BE2C (cell line): ENCODE data around the gene AKR1C8. TPM values are rescaled to one million over a fixed set of nuclear protein-coding genes. Genes with fewer than 3 reads are reported as not detected.
A peak's percentile ranks its signal among the peaks of the same experiment; 100 is the strongest.
"Not testable (repeated sequence)": the region's sequence is repeated elsewhere in the genome, so short reads cannot be mapped to it uniquely, and the experiment has no call there.

Experiments
- DNase-seq: peaks from one replicate; pipeline ENCODE4 v3.0.0-alpha.2; 2020
- H3K27me3 ChIP-seq: fragments of 250-450 bp; sonication (Bioruptor Pico); 2 replicates; pipeline ENCODE4 v1.5.1; 2020; ENCODE audit warnings: mild to moderate bottlenecking
- H3K36me3 ChIP-seq: fragments of 250-450 bp; sonication (Bioruptor Pico); 2 replicates; pipeline ENCODE4 v1.5.1; 2020; ENCODE audit warnings: mild to moderate bottlenecking
- H3K4me1 ChIP-seq: fragments of 250-450 bp; sonication (Bioruptor Pico); 2 replicates; pipeline ENCODE4 v1.5.1; 2020
- H3K4me3 ChIP-seq: 2 replicates; pipeline ENCODE4 v1.5.1; 2011; ENCODE audit warnings: low read depth, low read length
- H3K9me3 ChIP-seq: fragments of 250-450 bp; sonication (Bioruptor Pico); 2 replicates; pipeline ENCODE4 v1.5.1; 2020
- CTCF ChIP-seq: IDR thresholded peaks from 2 replicates; pipeline ENCODE4 v1.5.1; 2012; ENCODE audit warnings: mild to moderate bottlenecking, low read depth, low read length
- polyA plus RNA-seq: library from polyadenylated mRNA; unstranded; fragments of >200 nt; gene quantifications from one replicate; pipeline ENCODE4 v1.2.1, GENCODE V29; 2012; ENCODE audit warnings: low read depth, missing spikeins; ENCODE audit not compliant: insufficient read length, insufficient read depth

Gene AKR1C8
- not detected for polyA plus RNA-seq

DNA sequence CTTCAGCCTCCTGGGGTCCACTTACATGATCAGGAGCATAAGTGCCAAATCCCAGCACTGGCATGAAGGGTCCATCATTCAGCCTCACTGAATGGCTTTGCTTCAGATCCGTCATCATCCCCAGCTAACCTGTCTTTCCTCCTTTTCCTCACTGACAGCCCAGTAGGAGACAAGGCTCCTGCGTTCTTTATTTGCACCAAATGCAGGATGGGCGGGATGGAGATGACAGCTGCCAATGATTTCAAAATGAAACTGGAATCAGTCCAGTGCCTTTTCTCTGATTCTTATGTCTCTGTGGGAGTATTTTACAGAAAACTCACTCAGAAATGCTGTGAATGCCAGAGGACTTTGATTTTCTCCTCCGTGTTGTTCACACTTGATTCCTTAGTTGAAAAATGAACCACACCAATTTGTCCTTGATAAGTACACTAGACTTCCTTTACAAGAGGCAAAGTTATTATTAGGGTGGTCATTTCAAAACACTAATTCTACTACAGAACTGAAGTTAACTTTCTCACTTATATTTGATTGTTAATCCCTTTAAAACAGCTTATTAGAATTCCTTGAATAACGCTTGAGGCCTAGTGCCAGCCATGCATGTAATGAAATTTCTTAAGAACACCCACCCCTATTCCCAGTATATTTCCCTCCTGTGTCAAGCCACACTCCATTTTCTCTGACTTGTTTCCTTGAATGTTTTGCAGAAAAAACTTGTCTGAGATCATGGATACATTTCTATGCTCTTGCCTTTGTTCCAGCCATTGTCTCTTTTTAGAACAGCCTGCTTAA, at the start of gene AKR1C8:
AKR1C8 (minus strand) TSS at position 164 of the 789 bp plus-strand sequence; CDS start at position 118, 46 bp downstream.
- no peak for DNase-seq
- Histone ChIP-seq H3K36me3 (no peaks in the 10 kb centered on the region), H3K9me3 (no peaks in the 10 kb centered on the region), H3K27me3 (no peaks in the 10 kb centered on the region), H3K4me1 (no peaks in the 10 kb centered on the region), H3K4me3 (no peak within 1 kb of the TSS)
- no peak for TF ChIP-seq CTCF

DNA sequence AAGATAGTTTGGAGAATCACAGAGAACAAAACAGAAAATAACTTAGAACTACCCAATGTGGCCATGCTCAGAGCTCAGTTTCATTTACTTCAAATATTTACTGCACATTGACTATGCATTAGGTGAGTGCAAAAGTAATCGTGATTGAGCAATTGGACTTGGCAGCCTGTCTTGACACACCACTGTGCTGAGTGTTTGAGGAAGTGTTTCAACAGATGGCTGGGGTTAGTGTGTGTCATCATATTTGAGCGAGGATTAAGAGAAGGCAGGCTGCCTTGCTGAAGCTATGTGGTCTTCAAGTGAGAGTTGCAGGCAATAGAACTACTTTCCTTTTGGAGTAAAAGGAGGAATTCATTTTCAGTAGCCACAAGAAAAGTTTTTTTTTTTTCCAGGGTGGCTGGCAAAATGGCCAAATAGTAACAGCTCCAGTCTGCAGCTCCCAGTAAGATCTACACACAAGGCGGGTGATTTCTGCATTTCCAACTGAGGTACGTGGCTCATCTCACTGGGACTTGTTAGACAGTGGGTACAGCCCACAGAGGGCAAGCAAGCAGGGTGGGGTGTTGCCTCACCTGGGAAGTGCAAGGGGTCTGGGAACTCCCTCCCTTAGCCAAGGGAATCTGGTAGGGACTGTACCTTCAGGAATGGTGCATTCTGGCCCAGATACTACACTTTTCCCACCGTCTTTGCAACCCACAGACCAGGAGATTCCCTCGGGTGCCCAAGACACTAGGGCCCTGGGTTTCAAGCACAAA, 49.3 kb upstream of the AKR1C8 start:
- Histone ChIP-seq H3K9me3 (no peaks in the 10 kb centered on the region), H3K36me3 (no peaks in the 10 kb centered on the region), H3K4me1 (no peaks in the 10 kb centered on the region), H3K4me3 (no peak overlapping the region), H3K27me3 (no peaks in the 10 kb centered on the region)
- DNase-seq: no peak
- no peak for TF ChIP-seq CTCF

DNA sequence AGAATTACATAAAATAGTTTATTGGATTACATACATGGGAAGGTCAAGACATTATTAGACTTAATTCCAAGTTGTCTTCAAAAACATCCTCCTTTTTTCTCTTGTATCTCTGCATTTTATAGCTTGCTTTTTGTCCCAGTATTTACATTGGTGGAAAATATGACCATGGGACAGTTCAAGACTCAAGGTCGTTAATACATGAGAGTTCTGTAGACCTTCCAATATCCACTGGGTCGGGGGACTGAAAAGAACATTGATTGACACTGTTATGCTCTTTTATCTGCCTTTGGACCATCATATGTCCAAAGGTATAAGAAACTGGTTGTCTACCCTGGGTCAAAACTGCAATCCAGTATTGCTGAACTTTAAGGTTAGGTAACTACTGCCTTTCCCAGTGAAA, 48.4 kb upstream of the AKR1C8 start:
- H3K27me3 ChIP-seq: no peaks in the 10 kb centered on the region
- no peaks in the 10 kb centered on the region for H3K4me1 ChIP-seq
- no peaks in the 10 kb centered on the region for H3K36me3 ChIP-seq
- no peak for TF ChIP-seq CTCF
- H3K9me3 ChIP-seq: no peaks in the 10 kb centered on the region
- H3K4me3 ChIP-seq: no peak overlapping the region
- no peak for DNase-seq

GRCh38 chr10:5229019-5229418, 44.1 kb upstream of the AKR1C8 start:
- Histone ChIP-seq H3K9me3 (no peaks in the 10 kb centered on the region), H3K4me3 (no peak overlapping the region), H3K36me3 (no peaks in the 10 kb centered on the region), H3K4me1 (no peaks in the 10 kb centered on the region), H3K27me3 (no peaks in the 10 kb centered on the region)
- DNase-seq: no peak
- no peak for TF ChIP-seq CTCF

DNA sequence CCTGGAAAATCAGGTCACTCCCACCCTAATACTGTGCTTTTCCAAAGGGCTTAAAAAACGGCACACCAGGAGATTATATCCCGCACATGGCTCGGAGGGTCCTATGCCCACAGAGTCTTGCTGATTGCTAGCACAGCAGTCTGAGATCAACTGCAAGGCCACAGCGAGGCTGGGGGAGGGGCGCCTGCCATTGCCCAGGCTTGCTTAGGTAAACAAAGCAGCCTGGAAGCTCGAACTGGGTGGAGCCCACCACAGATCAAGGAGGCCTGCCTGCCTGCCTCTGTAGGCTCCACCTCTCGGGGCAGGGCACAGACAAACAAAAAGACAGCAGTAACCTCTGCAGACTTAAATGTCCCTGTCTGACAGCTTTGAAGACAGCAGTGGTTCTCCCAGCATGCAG, 38.0 kb upstream of the AKR1C8 start:
- H3K27me3 ChIP-seq, H3K4me1 ChIP-seq, H3K9me3 ChIP-seq, H3K4me3 ChIP-seq, H3K36me3 ChIP-seq: not testable (repeated sequence)
- DNase-seq: peak; percentile 5

DNA sequence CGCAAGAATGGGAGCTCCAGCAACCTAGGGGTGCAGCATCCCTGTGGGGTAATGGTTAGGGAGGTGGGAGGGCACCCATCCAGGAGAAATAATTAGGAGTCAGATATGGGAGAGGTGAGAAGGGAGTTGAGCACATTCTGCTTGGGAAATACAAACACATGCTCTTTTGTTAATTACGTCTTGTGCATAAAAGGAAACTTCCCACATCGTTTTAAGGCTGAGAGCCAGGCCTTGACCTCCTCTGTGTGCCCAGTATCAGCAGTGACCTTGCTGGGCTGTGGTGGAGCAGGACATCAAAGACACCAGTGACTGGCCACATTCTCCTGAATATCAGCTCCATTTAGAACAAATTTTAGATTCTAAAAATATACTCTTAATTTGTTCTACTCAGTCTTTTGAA, 34.3 kb upstream of the AKR1C8 start:
- no peaks in the 10 kb centered on the region for H3K36me3 ChIP-seq
- H3K4me3 ChIP-seq: no peak overlapping the region
- no peaks in the 10 kb centered on the region for H3K4me1 ChIP-seq
- TF ChIP-seq CTCF: no peak
- H3K9me3 ChIP-seq: no peaks in the 10 kb centered on the region
- no peaks in the 10 kb centered on the region for H3K27me3 ChIP-seq
- DNase-seq: no peak
